ENCODE measurements around the gene DNAJC5.

GRCh38 chr20:63891061-63892002 is 3.6 kb upstream of the DNAJC5 start:
- TF ChIP-seq CTCF (IDR thresholded peaks at IDR 0.05) (no peak), USF2 (CRISPR knock-in tag; IDR thresholded peaks at IDR 0.05) (no peak), ZBTB21 (CRISPR knock-in tag; IDR thresholded peaks at IDR 0.05; ENCODE audit: borderline replicate concordance) (no peak), ATF3 (CRISPR knock-in tag; conservative IDR thresholded peaks at IDR 0.05) (no peak), JUN (CRISPR knock-in tag; IDR thresholded peaks at IDR 0.05) (no peak), MAX (CRISPR knock-in tag; IDR thresholded peaks at IDR 0.05) (no peak)
